Fibroblast of skin of right biceps (primary cell): ENCODE measurements around the gene ERFL.

Experiments
- DNase-seq: peaks from one replicate; pipeline ENCODE4 v3.0.0-alpha.2; 2013

Gene ERFL

DNA sequence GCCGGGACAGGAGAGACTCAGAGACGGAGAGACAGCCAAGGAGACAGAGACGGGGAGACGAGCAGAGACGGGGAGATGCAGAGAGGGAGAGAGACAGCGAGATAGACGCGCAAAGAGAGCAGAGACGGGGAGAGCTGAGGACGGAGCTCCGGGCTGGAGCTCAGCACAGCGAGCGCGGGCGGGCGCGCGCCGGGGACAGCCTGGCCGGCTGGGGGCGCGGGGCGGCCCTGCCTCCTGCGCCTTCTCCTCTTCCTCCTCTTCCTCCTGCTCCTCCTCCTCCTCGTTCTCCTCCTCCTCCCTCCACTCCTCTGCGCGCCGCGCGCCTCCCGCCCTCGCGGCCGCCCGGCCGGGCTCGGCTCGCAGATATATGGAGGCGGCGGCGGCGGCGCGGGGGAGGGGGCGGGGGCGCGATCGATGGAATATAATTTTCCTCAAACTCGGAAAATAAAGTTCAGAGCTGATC lies at the start of gene ERFL:
Gene ERFL, minus strand, starts transcription at position 229 of the 463 bp plus-strand sequence. CDS start 15,530 bp downstream, outside the sequence.
- DNase-seq: no peak

DNA sequence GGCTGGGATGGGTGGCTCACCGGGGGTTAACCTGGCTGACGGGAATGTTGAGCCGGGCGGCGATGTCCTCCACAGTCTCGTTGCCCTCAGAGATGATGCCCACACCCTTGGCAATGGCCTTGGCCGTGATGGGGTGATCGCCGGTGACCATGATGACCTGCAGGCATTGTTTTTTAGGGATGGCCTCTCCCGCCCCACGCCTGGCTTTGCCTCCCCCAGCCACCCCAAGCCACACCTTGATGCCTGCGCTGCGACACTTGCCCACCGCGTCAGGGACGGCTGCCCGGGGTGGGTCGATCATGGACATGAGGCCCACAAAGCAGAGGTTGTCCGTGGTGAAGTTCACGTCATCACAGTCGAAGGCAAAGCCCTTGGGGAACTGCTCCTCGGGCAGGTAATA lies 49.7 kb upstream of the ERFL start:
- no peak for DNase-seq

GRCh38 chr19:41974652-41975051 lies 46.4 kb upstream of the ERFL start:
- no peak for DNase-seq

GRCh38 chr19:41971363-41971762 lies 43.1 kb upstream of the ERFL start:
- DNase-seq: no peak

DNA sequence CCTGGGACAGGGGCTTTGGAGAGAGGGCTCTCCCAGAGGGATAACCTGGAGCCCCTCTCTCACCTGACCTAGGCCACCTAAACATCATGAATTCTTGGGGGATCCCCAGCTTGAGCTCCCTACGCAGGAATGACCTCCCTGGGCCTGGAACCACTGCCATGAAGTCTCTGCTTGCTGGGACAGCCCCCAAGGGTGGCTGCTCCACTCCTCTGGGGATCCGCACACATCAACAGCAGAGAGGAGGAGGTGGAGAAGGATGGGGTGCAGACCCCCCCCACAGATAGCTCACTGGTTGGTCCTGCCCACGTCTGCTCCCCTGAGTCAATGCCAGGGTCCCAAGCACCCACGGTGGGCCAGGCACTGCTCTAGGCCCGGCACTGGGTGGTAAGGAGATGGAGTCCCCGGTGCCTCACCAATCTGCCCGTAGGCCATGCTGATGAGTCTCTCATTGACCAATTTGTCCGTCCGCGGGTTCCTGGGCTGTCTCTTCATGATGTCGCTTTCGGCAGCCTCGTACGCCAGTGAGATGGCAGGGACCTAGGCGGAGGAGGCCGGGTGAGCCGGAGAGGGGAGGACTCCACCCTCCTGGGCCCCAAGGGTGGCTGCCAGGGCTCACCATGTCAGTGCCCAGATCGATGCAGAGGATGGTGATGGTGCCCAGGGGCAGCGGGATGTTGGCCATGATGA lies 41.7 kb upstream of the ERFL start:
- DNase-seq: no peak

DNA sequence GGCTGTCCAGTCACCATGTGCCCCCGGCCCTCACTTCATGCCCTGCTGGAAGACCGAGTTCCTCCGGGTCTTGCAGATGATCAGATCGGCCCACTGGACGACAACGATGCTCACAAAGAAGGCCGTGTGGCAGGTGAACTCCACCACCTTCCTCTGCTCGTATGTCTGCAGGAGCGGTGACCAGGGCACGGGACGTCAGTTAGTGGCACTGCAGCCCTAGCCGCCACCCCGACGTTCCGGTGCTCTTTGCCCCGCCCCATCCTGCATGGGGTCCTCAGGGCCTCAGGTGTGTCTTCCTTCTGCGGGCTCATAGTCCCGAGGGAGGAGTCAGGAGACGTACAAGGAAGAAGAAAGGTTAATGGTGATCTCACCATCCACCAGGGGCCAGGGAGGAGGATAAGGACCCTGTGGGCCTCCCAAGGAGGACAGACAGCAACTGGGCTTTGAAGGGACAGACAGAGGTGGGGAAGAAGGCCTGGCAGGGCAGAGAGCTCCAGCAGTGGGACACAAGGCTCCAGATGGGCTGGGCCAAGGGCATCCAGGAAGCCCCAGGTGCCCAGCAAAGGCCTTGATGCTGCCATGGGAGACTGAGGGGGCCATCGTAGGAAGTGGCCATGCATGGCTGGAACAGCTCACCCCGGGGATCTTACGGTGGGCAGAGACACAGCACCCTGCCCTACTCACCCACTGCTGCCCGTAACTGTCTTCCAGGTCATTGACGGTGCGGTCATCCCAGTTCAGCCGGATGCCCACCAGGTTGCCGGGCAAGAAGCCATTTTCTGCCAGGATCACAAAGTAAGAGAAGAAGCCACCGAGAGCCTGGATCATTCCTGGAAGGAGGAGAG lies 40.7 kb upstream of the ERFL start:
- no peak for DNase-seq

DNA sequence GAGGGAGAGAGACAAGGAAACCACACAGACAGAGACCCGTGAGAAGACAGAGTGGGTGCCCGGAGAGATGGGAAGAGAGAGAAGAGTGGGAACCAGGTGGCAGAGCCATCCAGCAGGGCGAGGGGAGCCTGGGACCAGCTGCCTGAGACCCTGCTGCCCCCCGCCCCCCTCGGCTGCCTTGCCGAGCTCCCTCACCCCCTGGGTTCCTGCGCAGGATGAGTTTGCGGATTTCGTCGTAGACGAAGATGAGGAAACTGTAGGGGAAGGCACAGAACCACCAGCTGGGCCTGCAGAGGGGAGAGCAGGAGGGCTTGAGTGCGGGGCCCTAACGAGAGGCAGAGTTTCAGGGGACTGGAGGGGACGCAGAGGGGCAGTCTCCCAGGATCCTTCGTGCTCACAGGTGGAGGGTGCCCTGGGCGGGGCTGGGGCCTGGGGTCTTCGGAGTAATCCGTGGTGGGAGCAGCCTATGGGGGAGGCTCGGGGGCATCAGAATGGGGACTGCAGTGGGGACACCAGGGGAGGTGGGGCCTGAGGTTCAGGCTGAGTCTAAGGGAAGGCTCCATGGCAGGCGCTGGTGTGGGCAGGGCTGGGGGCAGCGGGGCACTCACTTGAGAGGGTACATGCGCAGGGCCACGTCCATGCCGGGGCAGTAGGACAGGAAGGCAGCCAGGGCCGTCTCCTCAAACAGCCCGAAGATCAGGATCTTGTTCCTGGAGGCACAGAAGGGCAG lies 39.0 kb upstream of the ERFL start:
- DNase-seq: no peak

- no peak for DNase-seq
Measured at GRCh38 chr19:41965106-41965505, 36.9 kb upstream of the ERFL start.

DNA sequence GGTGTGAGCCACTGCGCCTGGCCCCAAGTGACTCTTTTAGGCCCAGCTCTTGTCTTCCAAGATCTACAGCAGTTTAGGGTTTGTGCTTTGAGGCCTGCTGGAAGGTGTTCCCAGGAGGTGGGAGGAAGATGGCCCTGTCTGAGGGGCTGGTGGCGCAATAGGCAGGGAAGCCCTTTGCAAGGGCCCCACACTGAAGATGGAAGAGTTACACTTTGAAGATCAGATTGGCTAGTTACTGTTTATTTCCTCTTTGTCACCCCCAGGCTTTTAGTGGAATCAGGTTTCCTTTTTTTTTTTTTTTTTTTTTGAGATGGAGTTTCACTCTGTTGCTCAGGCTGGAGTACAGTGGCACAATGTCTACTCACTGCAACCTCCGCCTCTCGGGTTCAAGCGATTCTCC lies 32.7 kb upstream of the ERFL start:
- DNase-seq: no peak

DNA sequence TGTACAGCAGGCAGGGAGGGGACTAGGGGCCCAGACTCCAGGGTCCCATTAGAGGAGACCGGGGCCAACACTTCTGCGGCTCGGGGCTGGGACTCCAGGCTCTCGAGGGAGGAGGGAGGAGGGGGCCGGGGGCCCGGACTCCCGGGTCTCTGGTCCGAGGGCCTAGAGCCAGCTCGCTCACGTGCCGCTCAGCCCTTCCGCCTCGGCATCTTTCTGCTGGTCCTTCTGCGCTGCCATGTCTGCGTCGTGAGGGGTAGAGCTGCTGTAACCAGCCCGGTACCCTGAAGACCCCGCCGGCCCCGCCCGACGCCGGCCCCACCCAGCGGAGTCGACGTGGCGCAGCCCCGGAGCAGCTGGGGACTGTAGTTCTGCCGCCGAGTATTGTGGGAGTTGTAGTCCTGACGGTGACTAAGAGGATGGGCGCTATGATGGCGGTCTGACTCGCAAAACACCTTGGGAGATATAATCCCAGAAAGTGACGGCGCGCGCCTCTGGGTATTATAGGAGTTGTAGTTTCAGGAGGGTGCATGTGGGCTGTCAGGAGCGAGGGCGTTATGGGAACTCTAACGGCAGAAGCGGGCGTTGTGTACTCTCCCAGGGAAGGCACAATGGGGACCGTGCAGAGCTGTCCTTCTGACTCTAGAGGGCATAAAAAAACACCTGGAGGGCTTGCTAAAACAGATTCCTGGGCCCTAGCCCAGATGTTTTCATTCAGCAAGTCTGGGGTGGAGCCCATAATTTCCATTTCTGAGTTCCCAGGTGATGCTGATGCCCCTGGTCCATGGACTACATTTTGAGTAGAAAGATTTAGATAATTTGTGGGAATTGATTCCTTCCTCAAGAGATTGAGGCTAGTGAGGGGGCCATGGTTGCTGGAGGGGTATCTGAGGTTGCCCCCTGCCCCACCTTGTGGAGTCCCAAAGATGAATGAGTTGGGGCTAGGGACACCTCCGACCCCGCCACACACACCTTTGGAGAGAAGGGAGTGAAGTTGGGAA lies 31.1 kb upstream of the ERFL start, which contains the start of gene RABAC1:
Gene RABAC1, minus strand, starts transcription at position 266 of the 998 bp plus-strand sequence. Its CDS starts 29 bp downstream, at position 237.
- peak; percentile 93 for DNase-seq

DNA sequence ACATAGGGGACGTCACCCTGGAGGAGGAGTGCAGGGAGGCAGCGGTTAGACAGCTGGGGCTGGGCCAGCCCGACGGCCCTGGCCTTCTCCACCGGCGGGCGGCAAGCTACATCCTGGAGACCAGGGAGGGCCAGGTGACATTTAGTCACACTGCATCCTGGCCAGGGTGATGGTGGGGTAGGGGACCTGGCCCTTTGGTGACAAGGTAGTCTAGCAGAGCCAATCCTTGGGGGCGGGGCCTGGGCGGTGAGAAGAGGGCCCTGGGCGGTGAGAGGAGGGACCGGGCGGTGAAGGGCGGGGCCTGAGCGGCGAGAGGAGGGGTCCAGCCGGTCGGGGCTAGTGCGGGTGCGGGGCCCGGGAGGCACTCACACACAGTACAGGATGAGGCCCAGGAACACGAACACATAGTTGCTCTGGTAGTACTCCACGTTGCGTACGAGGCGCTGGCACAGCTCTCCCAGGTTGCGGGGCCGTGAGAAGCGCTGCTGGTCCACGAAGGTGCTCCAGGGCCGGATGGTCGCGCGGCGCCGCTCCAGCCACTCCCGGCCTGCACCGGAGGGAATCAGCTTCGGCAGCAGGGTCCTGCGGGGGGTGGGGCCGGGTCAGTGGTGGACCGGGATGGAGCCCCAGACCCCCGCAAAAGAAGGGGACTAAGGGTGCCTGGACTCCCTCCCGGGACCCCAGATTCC lies 30.3 kb upstream of the ERFL start:
- peak; percentile 80 for DNase-seq

DNA sequence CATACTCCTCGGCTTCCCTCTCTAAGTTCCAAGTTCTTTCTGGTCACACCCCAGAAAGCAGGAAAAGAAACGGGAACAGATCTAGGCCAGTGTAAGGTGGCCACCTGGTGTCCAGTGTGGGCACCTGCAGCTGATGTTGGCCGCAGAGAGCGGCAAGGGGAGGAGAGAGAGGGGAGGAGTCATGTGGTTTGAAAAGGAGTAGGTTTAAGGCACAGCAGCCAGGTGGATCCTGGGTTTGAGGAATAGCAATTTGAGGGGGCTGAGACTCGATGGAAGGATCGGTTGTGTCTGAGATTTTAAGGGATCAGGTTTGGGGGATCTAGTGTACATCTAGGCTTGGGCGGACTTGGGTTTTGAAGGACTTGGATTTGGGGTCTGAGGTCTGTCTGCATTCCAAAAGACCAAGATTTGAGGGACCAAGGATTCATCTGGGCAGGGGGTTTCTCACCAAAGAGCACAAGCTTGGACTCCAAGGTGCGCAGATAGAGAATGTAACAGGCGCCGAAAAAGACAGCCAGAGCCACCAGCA lies 29.7 kb upstream of the ERFL start:
- DNase-seq: peak; percentile 81

GRCh38 chr19:41957161-41957837 lies 29.1 kb upstream of the ERFL start:
- no peak for DNase-seq

- DNase-seq: no peak
Measured at GRCh38 chr19:41956621-41957020, 28.4 kb upstream of the ERFL start.

GRCh38 chr19:41955521-41955920 lies 27.3 kb upstream of the ERFL start:
- DNase-seq: no peak

- peak; percentile 68 for DNase-seq
Measured at GRCh38 chr19:41951686-41952172, 23.5 kb upstream of the ERFL start.

GRCh38 chr19:41947091-41947490 lies 18.8 kb upstream of the ERFL start:
- no peak for DNase-seq

GRCh38 chr19:41945135-41945766 lies 17.0 kb upstream of the ERFL start:
- no peak for DNase-seq

DNA sequence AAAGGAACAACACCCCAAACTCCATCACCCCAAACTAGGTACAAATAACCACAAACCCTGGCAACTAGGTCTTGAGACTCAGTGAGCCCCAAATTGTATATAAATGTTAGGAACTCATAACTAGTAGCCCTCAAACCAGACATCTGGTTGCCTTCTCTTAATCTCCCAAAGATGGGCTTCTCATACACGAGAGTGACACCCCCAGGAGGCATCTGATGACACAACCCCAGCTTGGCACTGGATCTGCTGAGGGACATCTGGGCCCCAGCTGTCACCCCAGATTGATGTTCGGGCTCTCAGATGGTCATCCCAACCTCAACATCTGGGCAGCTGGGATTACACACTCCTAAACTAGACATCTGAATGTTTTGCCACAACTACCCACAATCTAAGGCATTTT lies 16.1 kb upstream of the ERFL start:
- no peak for DNase-seq
